HG03378 (cell line): ENCODE data around the gene XIRP2.

Experiments used
- ATAC-seq: cut with Tn5 transposase; IDR thresholded peaks from one replicate; pipeline ENCODE4 v1.9.1; 2021; ENCODE audit warnings: mild to moderate bottlenecking, moderate library complexity; ENCODE audit not compliant: unreplicated experiment

Gene XIRP2

DNA sequence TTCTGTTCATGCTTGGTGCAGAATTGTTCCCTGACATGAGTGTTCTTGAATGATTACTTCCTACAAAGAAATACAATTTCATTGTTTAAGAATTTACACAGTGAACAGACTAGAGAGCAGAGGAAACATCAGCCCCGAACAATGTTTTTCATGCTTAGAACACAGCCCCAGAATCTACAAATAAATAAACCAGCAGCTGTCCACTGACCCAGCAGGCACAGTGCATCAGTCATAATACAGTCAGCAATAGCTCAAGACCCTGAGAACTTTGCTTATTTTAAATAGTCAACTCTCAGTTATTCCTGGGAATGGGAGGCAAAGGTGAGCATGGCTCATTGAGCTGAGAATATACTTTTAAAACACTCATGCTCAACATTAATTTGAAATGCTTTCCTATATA, 38.4 kb downstream of the XIRP2 start:
- ATAC-seq = no peak

DNA sequence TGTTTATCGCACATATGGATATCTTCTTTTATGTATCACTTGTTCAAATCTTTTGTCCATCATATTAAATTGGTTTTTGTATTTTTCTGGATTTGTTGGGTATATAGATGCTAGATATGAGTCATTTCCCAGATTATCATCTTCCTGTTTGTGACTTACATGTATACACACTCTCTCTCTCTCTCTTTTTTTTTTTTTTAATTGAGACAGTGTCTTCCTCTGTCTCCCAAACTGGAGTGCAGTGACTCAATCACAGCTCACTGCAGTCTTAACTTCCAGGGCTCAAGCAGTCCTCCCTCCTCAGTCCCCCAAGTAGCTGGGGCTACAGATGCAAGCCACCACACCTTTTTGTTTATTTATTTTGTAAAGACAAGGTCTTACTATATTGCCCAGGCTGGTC, 43.8 kb downstream of the XIRP2 start:
- ATAC-seq = no peak

DNA sequence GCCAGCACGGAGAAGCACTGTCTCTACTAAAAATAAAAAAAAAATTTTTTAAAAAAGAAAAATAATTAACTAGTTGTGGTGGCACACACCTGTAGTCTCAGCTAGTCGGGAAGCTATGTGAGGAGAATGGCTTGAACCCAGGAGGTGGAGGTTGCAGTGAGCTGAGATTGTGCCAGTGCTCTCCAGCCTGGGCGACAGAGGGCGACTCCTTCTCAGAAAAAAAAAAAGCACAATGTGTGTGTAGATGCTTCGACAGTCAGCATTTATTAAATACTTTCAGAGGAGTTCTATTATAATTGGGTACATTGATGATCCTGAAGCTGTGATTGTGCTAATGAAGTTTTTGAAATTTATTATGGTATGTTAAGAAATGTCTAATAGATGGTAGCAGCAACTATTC, 46.5 kb downstream of the XIRP2 start:
- no peak for ATAC-seq

DNA sequence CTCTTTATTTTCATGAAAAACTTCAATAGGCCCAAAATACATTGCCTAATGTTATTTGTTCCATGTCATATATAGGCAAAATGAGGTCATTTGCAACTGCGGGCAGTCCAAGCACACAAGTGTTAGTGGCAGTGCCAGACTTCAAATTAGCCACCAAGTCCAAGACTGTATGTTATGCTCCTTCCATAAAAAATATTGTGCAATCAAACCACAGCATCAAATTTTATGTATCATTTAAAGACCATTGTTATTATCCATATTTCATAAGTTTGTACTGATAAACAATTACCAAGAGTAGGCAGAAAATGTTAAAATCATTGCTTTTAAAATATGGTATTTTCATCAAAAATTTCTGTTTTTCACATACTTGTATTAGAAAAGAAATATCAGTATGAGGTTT, 54.1 kb downstream of the XIRP2 start:
- ATAC-seq = no peak

DNA sequence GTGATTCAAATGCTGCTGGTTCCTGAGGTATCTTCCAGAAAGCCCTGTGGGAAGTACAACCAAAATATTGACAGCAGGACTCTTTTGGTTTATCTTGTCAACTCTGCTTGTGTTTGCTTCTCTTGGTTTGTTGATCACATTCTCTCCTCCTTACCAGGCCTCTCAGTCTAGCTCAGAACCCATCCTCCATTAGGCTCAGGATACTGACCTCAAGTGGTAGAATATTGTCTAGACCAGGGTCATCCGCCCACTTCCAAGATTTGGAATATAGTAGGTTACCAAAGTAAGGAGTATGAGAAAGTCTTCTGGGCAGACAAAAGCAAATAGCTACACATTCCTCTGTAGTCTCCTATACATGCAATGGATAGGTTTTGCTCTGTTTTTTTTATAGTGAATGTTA, 56.6 kb downstream of the XIRP2 start:
- ATAC-seq = no peak

DNA sequence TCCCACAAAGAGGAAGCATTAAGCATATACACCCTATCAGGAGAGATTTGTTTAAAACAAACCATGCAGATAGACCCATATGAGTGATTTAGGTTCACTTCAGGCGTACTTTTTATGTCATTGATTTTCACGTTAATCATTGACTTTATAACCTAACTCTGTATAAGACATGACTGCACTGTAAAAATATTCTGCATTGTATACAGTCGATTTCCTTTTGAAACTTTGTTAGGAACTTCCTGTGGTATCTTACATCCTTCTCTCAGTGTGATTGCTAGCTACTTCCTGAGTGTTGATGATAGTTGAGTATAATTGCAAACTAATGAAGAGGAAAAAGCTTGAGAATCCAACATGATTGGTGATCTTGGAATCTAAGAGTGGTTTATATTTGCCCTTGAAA, 69.4 kb downstream of the XIRP2 start:
- ATAC-seq = no peak

DNA sequence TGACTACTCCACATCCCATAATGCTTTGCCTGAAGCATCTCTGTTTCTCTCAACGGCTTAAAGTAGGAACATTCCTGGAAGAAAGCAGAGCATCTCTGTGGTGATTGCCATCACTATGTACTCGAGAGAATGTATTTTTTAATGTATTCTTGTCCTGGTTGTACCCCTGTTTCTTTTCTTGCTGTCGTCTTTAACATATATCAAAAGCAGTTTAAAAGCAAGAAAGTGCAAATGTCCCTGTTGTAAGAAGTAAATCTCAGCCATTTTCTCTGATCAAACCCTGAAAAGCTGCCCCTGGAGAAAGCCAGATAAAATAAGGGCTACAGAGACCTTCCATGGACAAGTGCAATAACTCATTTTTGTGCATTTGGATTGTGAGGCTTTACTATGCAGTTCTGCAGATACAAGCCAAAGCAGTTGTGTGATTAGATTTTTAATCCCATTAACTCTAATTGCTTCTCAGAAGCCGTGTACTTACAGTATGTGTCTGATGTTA, 70.8 kb downstream of the XIRP2 start:
- no peak for ATAC-seq

DNA sequence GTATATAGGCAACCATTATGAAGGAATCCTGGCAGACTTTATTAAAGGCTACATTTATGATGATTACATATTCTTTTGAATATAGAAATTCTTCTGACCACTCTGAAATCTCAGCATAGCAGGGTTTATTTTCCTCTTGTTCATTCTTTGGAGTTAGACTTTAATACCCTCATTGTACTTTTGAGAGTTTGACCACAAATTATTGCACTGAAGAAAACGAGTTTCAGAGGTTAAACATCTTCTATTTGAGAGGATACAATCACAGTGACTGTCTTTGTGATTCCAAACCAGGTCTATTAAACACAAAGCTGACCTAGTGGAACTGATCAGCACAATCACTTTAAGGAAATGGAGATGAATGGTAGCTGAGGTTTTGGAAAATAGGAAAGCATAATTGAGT, 71.3 kb downstream of the XIRP2 start:
- no peak for ATAC-seq

DNA sequence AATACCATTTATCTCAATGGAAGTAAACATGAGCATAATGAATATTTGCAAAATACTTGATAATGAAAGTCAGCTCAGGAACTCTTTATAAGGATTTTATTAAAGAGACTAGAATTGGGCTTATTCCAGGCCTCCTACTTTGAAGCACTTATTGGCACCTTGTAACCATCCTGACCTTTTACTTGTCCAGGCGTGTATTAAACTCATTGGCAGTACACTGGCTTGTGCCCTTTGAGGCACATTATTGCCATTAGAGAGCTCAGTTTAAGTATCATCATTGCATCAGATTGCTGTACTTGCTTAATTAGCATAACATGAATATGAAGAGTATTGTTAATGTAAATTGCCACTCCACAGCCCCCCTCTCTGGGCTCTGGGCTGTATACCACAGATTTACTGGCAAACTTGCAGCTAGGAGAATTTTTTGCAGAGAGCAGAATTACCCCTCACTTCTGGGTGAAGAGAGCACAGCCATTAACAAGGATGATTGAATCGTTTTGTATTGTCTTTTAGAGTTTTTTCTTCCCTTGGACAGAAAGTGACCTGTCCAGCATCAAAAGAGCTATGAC, 72.5 kb downstream of the XIRP2 start:
- ATAC-seq = no peak

DNA sequence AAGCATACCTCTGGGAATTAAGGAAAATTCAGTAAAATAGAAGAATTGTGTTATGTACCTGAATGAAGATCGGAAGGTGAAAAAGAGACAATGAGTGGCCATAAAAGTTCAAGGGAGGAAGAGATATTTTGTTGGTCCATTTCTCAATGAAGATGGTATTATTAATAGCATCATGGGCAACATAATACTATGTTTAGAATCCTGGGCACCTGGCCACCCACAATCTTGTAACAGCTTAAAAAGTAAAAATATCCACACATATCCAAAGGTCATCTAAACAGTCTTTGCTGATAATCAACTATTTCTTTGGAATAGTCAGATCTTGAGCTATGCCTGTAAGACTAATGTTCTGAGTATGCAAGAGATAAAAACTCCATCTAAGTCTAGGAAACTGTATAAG, 73.7 kb downstream of the XIRP2 start:
- ATAC-seq = no peak

DNA sequence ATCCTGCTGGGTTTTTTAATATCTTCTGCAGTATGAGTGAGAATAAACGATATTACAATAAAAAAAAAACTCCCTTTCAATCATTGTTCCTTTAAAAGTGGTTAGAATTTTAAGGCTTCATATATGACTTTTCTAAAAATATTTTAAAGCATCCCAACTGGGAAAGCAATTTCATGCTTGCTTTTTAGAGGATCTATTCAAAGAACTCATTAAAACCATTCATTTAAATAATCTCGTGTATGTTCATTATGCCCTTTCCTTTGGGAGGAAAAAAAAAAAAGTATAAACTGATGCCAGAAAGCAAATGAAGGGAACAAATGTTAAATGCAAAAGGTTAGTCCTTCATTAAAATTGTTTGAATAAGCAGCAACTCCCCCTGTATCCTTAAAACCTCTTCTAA, 81.2 kb downstream of the XIRP2 start:
- ATAC-seq = no peak

DNA sequence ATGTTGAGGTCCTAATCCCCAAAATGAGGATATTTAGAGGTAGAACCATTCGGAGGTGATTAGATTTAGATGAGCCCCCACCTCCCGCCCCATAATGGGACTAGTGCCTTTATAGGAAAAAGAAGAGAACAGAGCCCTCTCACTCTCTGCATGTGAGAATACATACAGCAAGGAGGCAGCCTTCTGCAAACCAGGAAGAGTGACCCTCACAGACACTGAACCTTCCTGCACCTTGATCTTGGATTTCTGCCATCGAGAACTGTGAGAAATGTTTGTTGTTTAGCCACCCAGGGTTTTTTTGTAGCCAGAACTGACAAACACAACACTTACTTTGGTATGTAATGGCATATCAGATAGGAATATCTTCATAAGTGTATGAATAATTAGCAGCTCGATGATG, 83.7 kb downstream of the XIRP2 start:
- ATAC-seq = no peak

DNA sequence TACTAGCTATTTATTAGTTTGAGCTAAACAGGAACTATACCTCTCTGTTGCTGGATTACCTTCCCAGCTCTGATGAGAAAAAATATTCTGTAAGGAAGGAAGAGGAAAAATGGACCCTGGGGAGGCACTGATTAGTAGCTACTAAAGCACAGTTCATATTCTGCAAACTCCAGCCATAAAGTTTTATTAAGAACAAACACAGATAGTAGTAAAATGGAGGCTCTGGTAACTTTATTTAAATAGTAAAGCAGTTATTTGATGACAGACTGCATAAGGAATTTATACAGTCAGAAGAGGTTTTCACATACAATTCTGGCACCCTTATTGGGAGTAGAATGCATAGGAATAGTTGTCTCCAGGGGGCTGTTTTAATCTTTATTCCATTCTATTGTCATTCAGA, 84.1 kb downstream of the XIRP2 start:
- no peak for ATAC-seq

DNA sequence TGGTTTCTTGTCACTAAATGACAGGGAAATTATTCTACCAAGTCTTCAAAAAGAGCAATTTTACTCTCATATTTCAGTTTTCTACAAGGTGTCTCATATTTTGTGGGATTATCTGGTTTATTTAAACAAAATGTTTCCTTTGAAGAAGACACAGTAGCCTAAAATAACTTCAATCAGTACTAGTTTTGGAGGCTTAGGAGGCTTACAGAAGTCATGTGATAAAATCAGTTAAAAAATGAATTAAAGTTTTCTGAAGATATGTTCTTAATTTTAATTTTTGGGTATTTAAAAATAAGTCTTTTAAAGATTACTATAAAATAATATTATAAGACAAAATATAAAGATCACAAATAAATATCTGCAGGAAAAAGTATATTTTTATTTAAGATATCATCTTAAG, 95.9 kb downstream of the XIRP2 start:
- no peak for ATAC-seq

DNA sequence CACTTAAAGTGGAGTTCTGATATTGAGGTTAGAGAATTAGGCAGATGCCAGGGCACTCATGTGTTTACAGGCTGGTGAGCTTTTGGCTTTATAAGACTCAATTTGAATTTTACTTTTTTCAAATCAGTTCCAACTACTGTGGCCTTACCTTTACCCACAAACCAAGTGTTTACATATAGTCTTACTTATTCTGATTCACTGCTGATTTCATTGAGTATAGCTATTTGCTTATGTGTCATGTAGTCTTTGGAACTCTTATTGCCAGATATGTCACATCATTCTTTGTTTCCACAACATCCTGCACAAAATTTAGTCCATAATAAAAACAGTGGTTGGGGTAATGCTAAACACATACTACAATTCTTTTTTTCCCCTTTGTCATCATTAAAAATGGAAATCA, 96.5 kb downstream of the XIRP2 start:
- ATAC-seq = no peak

DNA sequence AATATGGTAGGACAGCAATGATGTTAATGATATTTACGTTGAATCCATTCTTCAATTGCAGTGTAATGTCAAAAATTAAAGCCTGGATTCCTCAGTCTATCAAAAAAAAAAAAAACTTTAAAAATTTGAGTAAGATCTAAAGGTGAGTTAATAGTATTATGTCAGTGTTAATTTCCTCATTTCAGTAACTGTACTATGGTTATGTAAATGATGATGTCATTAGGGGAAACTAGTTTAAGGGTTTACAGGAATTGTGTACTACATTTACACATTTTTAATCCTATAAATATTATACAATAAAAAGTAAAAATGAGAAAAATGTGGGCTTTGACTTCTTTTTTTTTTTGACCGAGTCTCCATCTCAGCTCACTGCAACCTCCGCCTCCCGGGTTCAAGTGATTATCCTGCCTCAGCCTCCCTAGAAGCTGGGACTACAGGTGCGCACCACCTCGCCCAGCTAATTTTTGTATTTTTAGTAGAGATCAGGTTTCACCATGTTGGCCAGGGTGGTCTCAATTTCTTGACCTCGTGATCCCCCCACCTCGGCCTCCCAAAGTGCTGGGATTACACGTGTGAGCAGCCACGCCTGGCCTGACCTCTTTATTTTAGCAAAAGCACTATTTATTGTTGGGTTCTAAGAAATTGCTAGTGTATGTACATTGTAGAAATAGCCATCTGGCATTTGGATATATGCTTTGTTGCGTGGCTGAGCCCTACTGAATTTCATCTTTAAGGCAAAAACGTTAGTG, 106.5 kb downstream of the XIRP2 start:
- no peak for ATAC-seq

DNA sequence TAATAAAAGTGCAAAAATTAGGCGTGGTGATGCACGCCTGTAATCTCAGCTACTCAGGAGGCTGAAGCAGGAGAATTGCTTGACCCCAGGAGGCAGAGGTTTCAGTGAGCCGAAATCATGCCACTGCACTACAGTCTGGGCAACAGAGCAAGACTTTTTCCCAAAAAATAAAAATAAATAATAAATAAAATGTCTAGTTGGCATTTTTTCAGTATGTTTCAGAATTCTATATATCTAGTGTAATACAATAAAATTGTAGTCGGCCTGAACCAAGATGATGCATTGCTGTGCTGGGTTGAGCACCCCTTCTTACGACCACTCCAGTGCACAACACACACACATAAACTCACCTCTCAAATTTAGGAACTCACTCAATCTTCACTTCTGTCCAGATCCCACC, 108.2 kb downstream of the XIRP2 start:
- ATAC-seq = no peak

DNA sequence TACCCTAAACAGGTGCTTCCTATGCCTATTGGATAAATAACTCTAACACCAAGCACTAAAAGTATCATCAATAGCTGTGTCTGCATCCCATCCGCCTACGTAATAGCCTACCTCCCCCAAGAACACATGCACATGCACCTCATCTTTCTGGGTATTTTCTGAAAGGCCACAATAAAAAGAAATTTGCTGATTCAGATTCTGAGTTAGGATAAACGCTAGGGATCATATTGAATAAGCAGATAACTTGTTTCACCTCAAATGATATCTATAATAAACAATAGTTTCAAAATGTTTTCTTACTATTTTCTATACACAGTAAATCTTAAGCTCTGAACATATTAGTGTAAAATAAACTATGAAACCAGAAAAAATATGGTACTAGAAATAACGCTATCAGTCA, 112.9 kb downstream of the XIRP2 start:
- ATAC-seq = no peak

DNA sequence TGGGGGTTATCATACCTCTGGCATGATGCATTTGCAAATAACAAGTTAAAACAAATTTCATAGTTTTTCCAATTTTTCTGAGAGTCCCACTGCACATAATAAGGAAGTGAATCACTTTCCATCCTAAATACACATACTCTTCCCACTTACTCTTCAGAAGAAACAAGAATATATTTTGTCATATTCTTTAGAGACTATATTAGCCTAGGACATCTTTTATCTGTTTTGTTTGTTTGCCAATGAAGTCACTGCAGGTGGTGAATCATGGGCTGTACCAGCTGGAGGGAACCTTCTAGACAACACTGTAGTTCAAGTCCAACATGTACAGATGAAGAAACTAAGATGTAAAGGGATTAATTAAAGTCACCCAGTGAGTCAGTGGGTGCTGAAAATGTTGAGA, 116.8 kb downstream of the XIRP2 start:
- ATAC-seq = no peak

DNA sequence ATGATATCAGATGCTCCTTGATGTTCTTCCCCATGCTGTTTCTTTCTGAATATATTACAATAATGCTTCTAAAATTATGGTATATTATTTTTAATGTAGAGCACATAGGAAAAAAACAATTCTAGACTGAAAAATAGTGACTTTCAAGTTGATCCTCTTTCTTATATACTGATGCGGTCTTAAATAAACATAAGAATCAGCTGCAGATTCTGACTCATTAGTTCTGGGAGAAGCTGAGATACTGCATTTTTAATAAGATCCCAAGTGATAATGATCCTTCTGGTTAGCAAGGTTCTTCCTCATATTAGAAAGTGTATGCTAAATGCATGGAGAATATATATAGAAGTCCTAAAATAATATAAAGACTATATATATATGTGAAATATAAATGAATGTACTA, 124.9 kb downstream of the XIRP2 start:
- no peak for ATAC-seq

DNA sequence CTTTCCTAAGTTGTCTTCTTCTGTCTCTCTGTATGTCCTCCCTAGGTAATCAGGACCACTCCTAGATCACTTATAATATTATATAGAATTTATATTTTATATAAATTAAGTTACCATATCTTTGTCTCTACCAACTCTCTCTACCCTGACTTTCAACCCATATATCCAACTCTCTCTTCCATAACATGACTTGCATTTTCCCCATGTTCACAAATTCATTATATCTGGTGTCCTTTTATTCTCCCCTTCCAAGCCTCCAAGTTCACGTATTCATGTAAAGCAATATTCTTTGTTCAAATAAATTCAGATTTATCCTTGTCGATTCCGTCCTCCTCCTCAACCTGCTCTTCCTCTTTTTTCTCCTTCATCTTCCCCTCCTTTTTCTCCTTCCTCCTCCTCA, 127.5 kb downstream of the XIRP2 start:
- ATAC-seq = no peak

DNA sequence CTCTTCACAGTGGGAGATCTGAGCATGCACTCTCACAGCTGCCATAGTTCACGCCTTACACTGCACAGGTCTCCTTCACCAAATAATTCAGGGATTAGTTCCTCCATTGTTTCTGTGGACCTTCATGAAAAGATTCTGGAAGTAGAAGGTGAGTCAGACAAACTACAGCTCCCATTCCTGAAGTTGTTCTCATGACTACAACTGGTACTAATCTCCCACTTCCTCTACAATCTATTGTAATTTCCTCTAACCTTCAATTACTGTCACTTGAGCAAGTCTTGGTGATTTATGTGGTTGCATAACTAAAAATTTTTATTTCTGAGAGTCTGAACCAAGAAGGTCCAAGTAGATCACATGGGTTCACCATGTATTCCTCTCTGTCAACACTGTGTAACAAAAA, 128.7 kb downstream of the XIRP2 start:
- ATAC-seq = no peak

DNA sequence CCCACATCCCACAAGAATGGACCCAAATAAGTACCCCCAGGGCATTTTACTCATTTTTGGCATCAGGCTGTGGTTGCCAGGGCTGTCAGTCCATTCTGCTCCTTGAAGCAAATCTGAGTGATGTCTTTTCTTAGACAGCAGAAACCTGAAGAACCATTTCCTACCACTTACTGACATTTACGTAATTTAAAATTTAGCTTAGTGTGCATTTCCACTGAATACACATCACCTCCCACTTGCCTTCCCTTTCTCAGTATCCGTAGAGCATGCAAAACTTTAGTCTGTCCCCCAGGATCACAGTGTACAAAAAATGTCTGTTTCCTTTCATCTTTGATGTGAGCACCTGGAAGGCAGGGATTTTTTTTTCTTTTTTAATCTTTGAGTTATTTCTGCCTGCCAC, 130.3 kb downstream of the XIRP2 start:
- ATAC-seq = no peak
